Stimulated activated CD8-positive, alpha-beta memory T cell treated with anti-CD3 and anti-CD28 coated beads, Interleukin-15, amount 100 ng/mL, for 1 hour (primary cell): ENCODE measurements around the gene NSD1.

ENCODE experiments used
- DNase-seq: peaks from one replicate; pipeline ENCODE4 v3.0.0-alpha.2; 2020; ENCODE audit warnings: low read depth

The NSD1 gene

DNA sequence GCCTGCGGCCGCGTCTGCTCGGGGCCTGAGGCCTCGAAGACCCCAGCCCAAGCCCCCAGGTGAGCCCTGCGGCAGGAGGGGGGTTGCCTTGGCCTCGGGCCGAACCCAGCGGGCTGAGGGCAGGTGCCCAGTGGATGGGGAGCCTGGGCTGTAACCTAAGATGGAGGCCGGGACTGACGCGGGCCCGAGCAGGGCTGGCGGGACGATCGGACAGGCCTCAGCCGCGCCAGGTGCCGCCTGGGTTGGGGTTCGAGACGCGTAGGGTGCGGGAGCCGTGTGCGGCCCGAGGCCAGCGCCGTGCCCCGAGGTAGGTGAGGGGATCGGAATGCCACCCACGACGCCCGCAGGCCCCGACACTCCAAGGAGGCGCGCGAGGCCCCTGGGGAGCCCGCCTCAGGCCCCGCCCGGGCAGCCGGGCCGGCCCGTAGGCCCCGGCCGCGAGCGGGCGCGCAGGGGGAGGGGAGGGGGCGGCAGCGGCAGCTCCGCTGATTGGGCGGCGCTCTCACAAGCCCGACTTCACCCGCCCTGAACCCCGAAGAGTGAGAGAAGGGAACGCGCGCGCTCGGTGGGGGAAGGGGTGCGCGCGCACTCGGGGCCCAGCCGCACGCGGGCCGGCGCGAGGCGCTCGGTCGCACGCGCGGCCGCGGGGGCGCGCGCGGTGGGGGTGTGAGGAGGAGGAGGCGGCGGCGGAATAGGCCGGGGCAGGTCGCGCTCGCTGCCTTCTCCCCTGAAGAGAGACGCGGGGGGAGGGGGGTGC is at the start of gene NSD1:
Gene NSD1 (plus strand): TSS at position 678 of the 757 bp plus-strand sequence. CDS start 1,331 bp downstream, outside the sequence.
- DNase-seq = peak; percentile 69

- DNase-seq = no peak
These were observed 49.4 kb upstream of the NSD1 start for GRCh38 chr5:177084175-177084574.

- DNase-seq = no peak
These were observed 47.5 kb upstream of the NSD1 start for GRCh38 chr5:177085985-177086653.

DNA sequence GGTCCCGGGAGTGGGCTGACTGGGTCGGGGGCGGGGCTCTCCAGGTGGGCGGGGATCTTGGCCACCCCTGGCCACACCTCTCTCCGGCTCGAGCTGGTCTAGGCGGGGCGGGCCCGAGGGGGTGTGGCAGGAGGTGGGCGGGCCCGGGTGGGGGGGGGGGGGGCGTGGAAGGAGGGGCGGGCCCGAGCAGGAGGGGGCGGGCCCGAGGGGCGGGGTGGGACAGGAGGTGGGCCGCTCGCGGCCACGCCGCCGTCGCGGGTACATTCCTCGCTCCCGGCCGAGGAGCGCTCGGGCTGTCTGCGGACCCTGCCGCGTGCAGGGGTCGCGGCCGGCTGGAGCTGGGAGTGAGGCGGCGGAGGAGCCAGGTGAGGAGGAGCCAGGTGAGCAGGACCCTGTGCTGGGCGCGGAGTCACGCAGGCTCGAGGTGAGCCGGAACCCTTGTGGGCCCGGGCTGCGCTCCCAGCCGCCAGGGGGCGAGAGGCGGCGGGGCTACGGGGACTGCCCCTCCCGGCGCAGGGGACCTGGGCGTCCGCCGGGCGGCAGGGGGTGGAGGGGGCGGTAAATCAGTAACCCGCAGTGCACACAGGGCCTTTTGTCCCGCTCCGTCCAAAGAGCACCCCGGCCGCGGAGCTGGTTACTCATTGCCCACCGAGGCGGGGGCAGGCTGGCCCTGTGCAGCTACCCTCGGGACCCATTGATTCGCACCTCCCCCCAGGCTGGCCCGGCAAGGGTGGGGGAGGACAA is 46.7 kb upstream of the NSD1 start, which contains the start of gene FGFR4:
Gene FGFR4 (plus strand): TSS at position 262 of the 744 bp plus-strand sequence. CDS start 2,688 bp downstream, outside the sequence.
- peak; percentile 30 for DNase-seq

- no peak for DNase-seq
These were observed 46.1 kb upstream of the NSD1 start for GRCh38 chr5:177087398-177088005.

DNA sequence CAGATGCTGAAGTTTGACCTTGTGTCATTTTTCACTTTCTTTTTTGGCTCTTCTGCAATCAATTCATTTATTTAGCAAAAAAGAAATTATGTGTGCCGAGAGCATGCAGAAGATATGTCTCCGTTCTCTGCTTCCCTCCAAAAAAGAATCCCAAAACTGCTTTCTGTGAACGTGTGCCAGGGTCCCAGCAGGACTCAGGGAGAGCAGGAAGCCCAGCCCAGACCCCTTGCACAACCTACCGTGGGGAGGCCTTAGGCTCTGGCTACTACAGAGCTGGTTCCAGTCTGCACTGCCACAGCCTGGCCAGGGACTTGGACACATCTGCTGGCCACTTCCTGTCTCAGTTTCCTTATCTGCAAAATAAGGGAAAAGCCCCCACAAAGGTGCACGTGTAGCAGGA is 44.4 kb upstream of the NSD1 start:
- DNase-seq = no peak

DNA sequence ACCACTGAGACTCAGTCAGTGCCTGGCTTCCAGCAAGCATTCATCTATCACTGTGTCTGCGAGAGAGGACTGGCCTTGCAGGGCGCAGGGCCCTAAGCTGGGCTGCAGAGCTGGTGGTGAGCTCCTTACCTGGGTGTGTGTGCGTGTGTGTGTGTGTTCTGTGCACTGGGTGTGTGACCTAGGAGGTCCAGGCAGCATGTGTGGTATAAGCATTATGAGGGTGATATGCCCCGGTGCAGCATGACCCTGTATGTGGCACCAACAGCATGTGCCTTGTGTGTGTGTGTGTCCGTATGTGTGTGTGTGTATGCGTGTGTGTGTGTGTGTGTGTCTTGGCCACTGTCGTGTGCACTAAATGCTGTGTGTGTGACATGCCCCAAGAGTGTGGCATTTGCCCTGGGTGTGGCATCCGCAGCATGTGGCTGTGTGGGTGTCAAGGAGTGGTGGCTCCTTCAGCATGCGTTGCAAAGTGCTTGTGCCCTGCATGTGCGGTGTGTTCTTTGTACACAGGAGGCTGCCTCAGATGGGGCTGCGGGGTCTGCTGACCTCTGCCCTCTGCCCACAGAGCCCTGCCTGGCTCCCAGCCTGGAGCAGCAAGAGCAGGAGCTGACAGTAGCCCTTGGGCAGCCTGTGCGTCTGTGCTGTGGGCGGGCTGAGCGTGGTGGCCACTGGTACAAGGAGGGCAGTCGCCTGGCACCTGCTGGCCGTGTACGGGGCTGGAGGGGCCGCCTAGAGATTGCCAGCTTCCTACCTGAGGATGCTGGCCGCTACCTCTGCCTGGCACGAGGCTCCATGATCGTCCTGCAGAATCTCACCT is 43.5 kb upstream of the NSD1 start:
- no peak for DNase-seq

GRCh38 chr5:177090813-177091212 is 42.8 kb upstream of the NSD1 start:
- DNase-seq = no peak

DNA sequence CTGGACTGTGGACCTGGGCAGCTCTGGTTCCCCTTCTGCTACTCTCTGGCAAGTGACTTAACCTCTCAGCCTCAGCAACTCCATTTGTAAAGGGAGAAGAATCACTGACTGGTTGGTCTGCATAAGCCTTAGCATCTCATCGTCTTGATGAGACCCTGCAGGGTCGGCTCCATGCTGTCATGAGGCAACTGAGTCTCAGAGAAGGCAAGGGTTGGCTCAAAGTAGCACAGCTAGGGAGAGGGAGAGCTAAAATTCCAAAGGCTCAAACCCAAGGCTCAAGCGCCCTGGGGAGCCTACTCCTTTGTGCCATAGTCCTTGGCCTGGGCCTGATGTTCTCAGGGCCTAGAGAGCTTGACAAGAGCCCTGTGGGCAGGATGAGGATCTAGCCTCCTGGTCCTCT is 42.3 kb upstream of the NSD1 start:
- DNase-seq = no peak

GRCh38 chr5:177092178-177093081 is 41.1 kb upstream of the NSD1 start:
- DNase-seq = no peak

- no peak for DNase-seq
These were observed 40.4 kb upstream of the NSD1 start for GRCh38 chr5:177093082-177093712.

DNA sequence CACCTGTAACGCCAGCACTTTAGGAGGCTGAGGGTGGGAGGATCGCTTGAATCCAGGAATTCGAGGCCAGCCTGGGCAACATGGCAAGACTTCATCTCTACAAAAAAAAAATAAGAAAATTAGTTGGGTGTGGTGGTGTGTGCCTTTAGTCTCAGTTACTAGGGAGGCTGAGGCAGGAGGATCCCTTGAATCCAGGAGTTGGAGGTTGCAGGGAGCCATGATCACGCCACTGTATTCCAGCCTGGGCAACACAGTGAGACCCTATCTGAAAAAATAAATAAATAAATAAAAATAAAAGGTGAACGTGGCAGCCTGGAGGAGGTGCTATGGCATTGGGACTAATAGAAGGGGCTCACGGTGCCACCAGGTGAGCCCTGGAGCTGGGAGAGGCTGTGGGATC is 39.8 kb upstream of the NSD1 start:
- no peak for DNase-seq

- DNase-seq = no peak
These were observed 39.1 kb upstream of the NSD1 start for GRCh38 chr5:177094224-177095087.

DNA sequence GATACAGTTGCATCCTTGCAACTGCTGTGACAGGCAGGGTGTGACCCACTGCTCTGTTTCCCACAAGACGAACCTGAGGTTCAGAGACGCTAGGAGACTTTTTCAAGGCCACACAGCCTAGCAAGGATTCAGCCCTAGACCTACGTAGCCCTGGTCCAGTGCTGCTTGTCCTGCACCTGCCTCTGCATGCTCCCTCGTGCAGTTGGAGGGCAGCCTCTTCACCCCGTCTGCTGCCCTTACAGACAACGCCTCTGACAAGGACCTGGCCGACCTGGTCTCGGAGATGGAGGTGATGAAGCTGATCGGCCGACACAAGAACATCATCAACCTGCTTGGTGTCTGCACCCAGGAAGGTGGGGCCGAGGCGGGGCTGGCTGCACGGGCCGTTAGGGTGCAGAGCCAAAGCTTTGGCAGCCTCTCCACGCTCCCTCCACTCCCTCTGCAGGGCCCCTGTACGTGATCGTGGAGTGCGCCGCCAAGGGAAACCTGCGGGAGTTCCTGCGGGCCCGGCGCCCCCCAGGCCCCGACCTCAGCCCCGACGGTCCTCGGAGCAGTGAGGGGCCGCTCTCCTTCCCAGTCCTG is 38.4 kb upstream of the NSD1 start:
- DNase-seq = no peak

DNA sequence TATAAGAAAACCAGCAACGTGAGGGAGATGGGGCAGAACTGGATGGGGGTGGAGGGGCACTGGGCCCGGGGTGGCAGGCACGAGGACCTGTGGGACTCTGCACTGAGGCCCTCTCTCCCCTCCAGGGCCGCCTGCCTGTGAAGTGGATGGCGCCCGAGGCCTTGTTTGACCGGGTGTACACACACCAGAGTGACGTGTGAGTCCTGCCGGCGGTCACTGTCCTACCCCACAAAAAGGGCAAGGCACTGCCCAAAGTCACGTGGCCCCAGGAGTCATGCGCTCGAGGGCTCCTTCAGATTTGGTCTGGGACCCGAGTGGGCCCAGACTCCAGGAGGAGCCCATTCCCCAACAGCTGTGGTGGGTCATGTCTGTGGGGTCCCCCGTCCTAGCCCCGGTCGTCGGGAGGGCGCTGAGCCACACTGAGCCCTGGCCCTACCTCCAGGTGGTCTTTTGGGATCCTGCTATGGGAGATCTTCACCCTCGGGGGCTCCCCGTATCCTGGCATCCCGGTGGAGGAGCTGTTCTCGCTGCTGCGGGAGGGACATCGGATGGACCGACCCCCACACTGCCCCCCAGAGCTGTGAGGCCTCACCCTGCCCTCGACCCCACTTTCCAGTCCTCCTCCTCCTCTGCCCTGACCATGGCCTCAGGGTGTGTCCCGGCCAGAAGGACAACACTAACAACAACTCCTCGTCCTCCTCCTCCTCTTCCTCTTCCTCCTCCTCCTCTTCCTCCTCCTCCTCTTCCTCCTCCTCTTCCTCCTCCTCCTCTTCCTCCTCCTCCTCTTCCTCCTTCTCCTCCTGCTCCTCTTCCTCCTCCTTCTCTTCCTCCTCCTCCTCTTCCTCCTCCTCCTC is 37.2 kb upstream of the NSD1 start:
- DNase-seq = no peak

- no peak for DNase-seq
These were observed 36.3 kb upstream of the NSD1 start for GRCh38 chr5:177097016-177097985.
